Neural crest cell (in vitro differentiated cells): ENCODE measurements around the gene TRMT6. TPM values are rescaled to one million over a fixed set of nuclear protein-coding genes. Genes with fewer than 3 reads are reported as not detected.
A peak's percentile ranks its signal among the peaks of the same experiment; 100 is the strongest.

Experiments
- DNase-seq: peaks from one replicate; pipeline ENCODE4 v3.0.0; 2021; ENCODE audit warnings: low read depth, mixed read lengths, low spot score
- H3K27ac Mint-ChIP-seq: one replicate; pipeline ENCODE4 v1.8.0; 2021; ENCODE audit warnings: mild to moderate bottlenecking, mixed read lengths; ENCODE audit not compliant: unreplicated experiment
- H3K27me3 Mint-ChIP-seq: 2 replicates; pipeline ENCODE4 v1.8.0; 2021; ENCODE audit warnings: low read depth, mild to moderate bottlenecking, mixed read lengths
- H3K36me3 Mint-ChIP-seq: 2 replicates; pipeline ENCODE4 v1.8.0; 2021; ENCODE audit warnings: low read depth, mild to moderate bottlenecking, mixed read lengths
- H3K4me1 Mint-ChIP-seq: 2 replicates; pipeline ENCODE4 v1.8.0; 2021; ENCODE audit warnings: mixed read lengths
- H3K4me3 Mint-ChIP-seq: one replicate; pipeline ENCODE4 v1.8.0; 2021; ENCODE audit warnings: mild to moderate bottlenecking, mixed read lengths
- H3K9me3 Mint-ChIP-seq: 2 replicates; pipeline ENCODE4 v1.8.0; 2021; ENCODE audit warnings: mixed read lengths
- CTCF ChIP-seq: fragments of 200-600 bp; sonication (generic); conservative IDR thresholded peaks from 2 replicates; pipeline ENCODE4 v1.5.0; 2021; ENCODE audit warnings: antibody characterized with exemption, mild to moderate bottlenecking
- total RNA-seq: library from RNA; stranded (reverse); gene quantifications from 2 replicates; pipeline ENCODE4 v1.2.1, GENCODE V29; 2021

The TRMT6 gene
- total RNA-seq, 1 donor from 2014 or later: 23.1 TPM

DNA sequence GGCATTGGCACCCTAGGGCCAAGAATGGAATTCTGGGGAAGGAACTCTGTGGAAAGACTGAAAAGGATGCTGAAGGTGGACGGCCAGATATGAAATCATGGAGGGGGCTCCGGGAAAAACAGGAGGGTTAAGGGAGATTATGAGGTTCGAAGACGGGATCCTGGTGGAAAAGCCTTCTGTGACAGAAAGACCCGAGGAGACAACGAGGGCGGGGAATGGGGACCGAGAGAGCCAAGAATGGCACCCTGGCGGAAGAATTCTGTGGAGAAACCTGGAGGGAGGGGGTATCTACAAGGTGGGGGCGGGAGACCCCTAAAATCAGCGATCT is 426 bp downstream of the TRMT6 start:
- no peaks in the 10 kb centered on the region for H3K9me3 Mint-ChIP-seq
- no peaks in the 10 kb centered on the region for H3K27me3 Mint-ChIP-seq
- H3K4me1 Mint-ChIP-seq: peaks cover 27% of the 10 kb centered on the region
- H3K4me3 Mint-ChIP-seq: peak overlapping the region; percentile 96
- H3K36me3 Mint-ChIP-seq: no peaks in the 10 kb centered on the region
- TF ChIP-seq CTCF: no peak
- DNase-seq: no peak
- H3K27ac Mint-ChIP-seq: peak overlapping the region; percentile 99

DNA sequence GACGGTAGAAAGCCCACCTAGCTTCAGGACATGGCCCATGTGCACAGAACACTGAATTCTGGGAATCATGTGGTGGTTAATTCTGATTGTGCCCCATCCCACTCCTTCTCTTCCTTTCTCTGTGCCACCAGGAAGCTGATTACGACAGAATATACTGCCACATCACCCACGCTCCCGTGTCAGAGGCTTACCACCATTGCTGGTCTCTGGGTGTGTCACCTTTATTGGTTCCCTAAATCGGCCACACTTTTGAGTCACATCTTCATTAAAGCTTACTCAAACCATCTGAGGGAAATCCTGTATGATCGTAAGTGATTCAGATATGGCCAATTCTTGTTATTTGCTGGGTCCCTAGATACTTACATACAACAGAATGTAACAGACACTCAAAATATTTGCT is 3.1 kb downstream of the TRMT6 start:
- peak overlapping the region; percentile 27 for H3K4me3 Mint-ChIP-seq
- H3K9me3 Mint-ChIP-seq: no peaks in the 10 kb centered on the region
- no peak for DNase-seq
- no peaks in the 10 kb centered on the region for H3K36me3 Mint-ChIP-seq
- H3K27ac Mint-ChIP-seq: no peak overlapping the region
- H3K4me1 Mint-ChIP-seq: peaks cover 27% of the 10 kb centered on the region
- no peak for TF ChIP-seq CTCF
- H3K27me3 Mint-ChIP-seq: no peaks in the 10 kb centered on the region

GRCh38 chr20:5945963-5946362 is 4.4 kb downstream of the TRMT6 start:
- H3K4me3 Mint-ChIP-seq: peak overlapping the region; percentile 20

GRCh38 chr20:5938456-5939029 is 11.8 kb downstream of the TRMT6 start:
- no peaks in the 10 kb centered on the region for H3K4me1 Mint-ChIP-seq
- peaks cover 3% of the 10 kb centered on the region for H3K27me3 Mint-ChIP-seq
- no peak for TF ChIP-seq CTCF
- no peak for DNase-seq
- no peak overlapping the region for H3K4me3 Mint-ChIP-seq
- no peak overlapping the region for H3K27ac Mint-ChIP-seq
- H3K36me3 Mint-ChIP-seq: peaks cover 3% of the 10 kb centered on the region
- H3K9me3 Mint-ChIP-seq: no peaks in the 10 kb centered on the region

More at GRCh38 chr20:5945963-5946362, 4.4 kb downstream of the TRMT6 start:
- H3K36me3 Mint-ChIP-seq: no peaks in the 10 kb centered on the region
- H3K9me3 Mint-ChIP-seq: no peaks in the 10 kb centered on the region
- H3K27me3 Mint-ChIP-seq: no peaks in the 10 kb centered on the region
- TF ChIP-seq CTCF: no peak
- H3K27ac Mint-ChIP-seq: no peak overlapping the region
- no peak for DNase-seq
- H3K4me1 Mint-ChIP-seq: peaks cover 16% of the 10 kb centered on the region

- Mint-ChIP-seq H3K27ac (no peak overlapping the region), H3K4me1 (no peaks in the 10 kb centered on the region), H3K9me3 (no peaks in the 10 kb centered on the region), H3K36me3 (peaks cover 3% of the 10 kb centered on the region), H3K27me3 (peaks cover 8% of the 10 kb centered on the region), H3K4me3 (no peak overlapping the region)
- no peak for DNase-seq
- no peak for TF ChIP-seq CTCF
These were observed 14.1 kb downstream of the TRMT6 start for GRCh38 chr20:5936238-5936637.
